ENCODE measurements around the gene DMRT3. TPM values are rescaled to one million over a fixed set of nuclear protein-coding genes. Genes with fewer than 3 reads are reported as not detected.

DMRT3 gene
- total and polyA plus RNA-seq, 2 of the 8 experiments (the other 6 are each of a cell fraction or from before 2014, with no cell fraction given): not detected

DNA sequence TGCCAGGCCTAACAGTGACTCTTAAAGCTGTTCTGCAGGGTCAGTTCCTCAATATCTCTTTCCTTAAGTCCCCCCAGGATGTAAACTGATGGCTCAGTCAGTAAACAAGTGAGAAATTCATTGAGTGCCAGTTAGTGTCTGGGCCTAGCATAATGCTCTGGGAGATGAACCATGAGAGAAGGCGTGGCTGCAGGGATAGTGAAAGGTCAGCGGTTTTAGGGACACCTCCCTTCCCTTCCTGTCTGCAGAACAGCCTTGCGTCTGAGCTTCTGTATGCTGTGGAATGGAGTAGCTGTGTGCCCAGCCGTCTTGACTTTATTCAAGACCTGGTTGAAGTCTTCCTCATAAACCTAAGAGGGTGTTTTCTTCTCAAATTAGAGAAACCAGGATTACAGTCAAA, 46.7 kb upstream of the DMRT3 start:
- H2BK15ac ChIP-seq (ENCODE audit: low read length): no peak overlapping the region
- no peak overlapping the region for H2BK20ac ChIP-seq (ENCODE audit: low read length)
- H2BK12ac ChIP-seq (ENCODE audit: low read depth, low read length): no peak overlapping the region
- no peak overlapping the region for H2BK5ac ChIP-seq (ENCODE audit: low read depth, low read length)
- H4K91ac ChIP-seq (replicated peaks; ENCODE audit: insufficient read length, low read length): no peak overlapping the region
- H3K36me3 ChIP-seq (ENCODE audit: control insufficient read depth in 2 of 4, insufficient read depth in 4 of 4, low read length in 3 of 4): no peaks in the 10 kb centered on the region
- no peaks in the 10 kb centered on the region for H3K27me3 ChIP-seq (replicated peaks in 1 of 4; ENCODE audit: control insufficient read depth in 3 of 4, extremely low read depth in 1 of 4, insufficient read depth in 3 of 4, low read length in 3 of 4)
- no peak overlapping the region for H2BK120ac ChIP-seq (replicated peaks; ENCODE audit: low read depth, low read length)
- no peak overlapping the region for H3K9ac ChIP-seq (replicated peaks in 1 of 4; ENCODE audit: extremely low read depth in 1 of 4, low read depth in 3 of 4, low read length in 3 of 4)
- H3K4me2 ChIP-seq (ENCODE audit: insufficient read depth in 1 of 2, low read depth in 2 of 2, low read length in 2 of 2): no peak overlapping the region
- no peak overlapping the region for H3K4ac ChIP-seq (replicated peaks; ENCODE audit: insufficient read length, low read depth, low read length)
- TF ChIP-seq JUN (IDR thresholded peaks at IDR 0.05; ENCODE audit: low read depth, low read length): no peak
- no peak for TF ChIP-seq SUZ12 (IDR thresholded peaks at IDR 0.05; ENCODE audit: low read length)
- TF ChIP-seq MAFK (IDR thresholded peaks at IDR 0.05; ENCODE audit: low read depth, low read length): 0 out of 2 replicates have a peak, but pooled peaks have one; percentile 14
- TF ChIP-seq BCL11A (IDR thresholded peaks at IDR 0.05; ENCODE audit: low read depth in 2 of 2, low read length in 2 of 2): no peak
- TF ChIP-seq CTBP2 (IDR thresholded peaks at IDR 0.05; ENCODE audit: borderline replicate concordance, insufficient read depth, insufficient read length, low read length): no peak
- TF ChIP-seq, protein P1, sequence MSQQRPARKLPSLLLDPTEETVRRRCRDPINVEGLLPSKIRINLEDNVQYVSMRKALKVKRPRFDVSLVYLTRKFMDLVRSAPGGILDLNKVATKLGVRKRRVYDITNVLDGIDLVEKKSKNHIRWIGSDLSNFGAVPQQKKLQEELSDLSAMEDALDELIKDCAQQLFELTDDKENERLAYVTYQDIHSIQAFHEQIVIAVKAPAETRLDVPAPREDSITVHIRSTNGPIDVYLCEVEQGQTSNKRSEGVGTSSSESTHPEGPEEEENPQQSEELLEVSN (IDR thresholded peaks at IDR 0.05): no peak
- TF ChIP-seq SIRT6 (IDR thresholded peaks at IDR 0.05; ENCODE audit: low read length): no peak
- no peak overlapping the region for H3K23ac ChIP-seq (ENCODE audit: insufficient read length)
- H3K9me3 ChIP-seq (ENCODE audit: insufficient read depth in 2 of 2, low read depth in 1 of 2, low read length in 1 of 2): no peaks in the 10 kb centered on the region
- no peaks in the 10 kb centered on the region for H3K79me2 ChIP-seq (ENCODE audit: control insufficient read depth in 1 of 2, insufficient read depth in 2 of 2, low read length in 2 of 2)
- no peak overlapping the region for H4K5ac ChIP-seq (ENCODE audit: insufficient read length, low read depth, low read length)
- H3K56ac ChIP-seq (replicated peaks; ENCODE audit: insufficient read length, low read depth, low read length): no peak overlapping the region
- WGBS, 2 experiments (ENCODE audit: extremely low coverage in 1 of 2, insufficient coverage in 1 of 2, insufficient read length in 1 of 2, insufficient replicate concordance in 2 of 2, low coverage in 1 of 2, low lambda C conversion rate in 2 of 2, missing lambda C conversion rate in 1 of 2): 81% methylated on average over 4 of the region's 4 CpGs; no CpG with 5 or more reads in 1 of the 2 experiments
- no peak overlapping the region for H3K27ac ChIP-seq (ENCODE audit: low read depth, low read length)
- no peak overlapping the region for H4K8ac ChIP-seq (ENCODE audit: extremely low read depth, insufficient read depth, low read length)
- no peaks in the 10 kb centered on the region for H3K79me1 ChIP-seq (ENCODE audit: low read depth, low read length)
- H2AFZ ChIP-seq (ENCODE audit: low read length): no peak overlapping the region
- no peak for FAIRE-seq
- H3K4me1 ChIP-seq (replicated peaks in 1 of 4; ENCODE audit: control insufficient read depth in 3 of 4, insufficient read depth in 4 of 4, low read length in 3 of 4): no peaks in the 10 kb centered on the region
- no peak overlapping the region for H3K4me3 ChIP-seq (ENCODE audit: extremely low read depth in 1 of 4, insufficient read depth in 2 of 4, low read depth in 3 of 4, low read length in 4 of 4)
- no peak overlapping the region for H3K18ac ChIP-seq (ENCODE audit: extremely low read depth, low read length)
- ChIA-PET CTCF (ENCODE audit: partially characterized antibody) (interaction anchor here (0.7 to 8.2 kb wide), 19 partner anchors 9 to 1075 kb away, joined by 3 to 97 read pairs (median 5); partner anchors contain the start of gene DMRT3), POLR2A (ENCODE audit: partially characterized antibody) (interaction anchor here (2.1 kb wide), 1 partner anchor 21 kb away, joined by 4 read pairs; no protein-coding TSS in a partner anchor)
- no peak overlapping the region for H3K14ac ChIP-seq (ENCODE audit: insufficient read length)
- no peaks in the 10 kb centered on the region for H4K20me1 ChIP-seq (replicated peaks in 1 of 2; ENCODE audit: control insufficient read depth in 1 of 2, insufficient read depth in 2 of 2, low read length in 2 of 2)
- H3K23me2 ChIP-seq (ENCODE audit: low read depth, low read length): no peaks in the 10 kb centered on the region
- H2AK5ac ChIP-seq (ENCODE audit: low read depth, low read length): no peak overlapping the region
- DNase-seq (ENCODE audit: low read depth in 1 of 2, low spot score in 2 of 2): no peak
